Esophagus muscularis mucosa (tissue), 4 donors: ENCODE measurements around the gene ARHGEF38. TPM values are rescaled to one million over a fixed set of nuclear protein-coding genes. Genes with fewer than 3 reads are reported as not detected.
"Not testable (repeated sequence)": the region's sequence is repeated elsewhere in the genome, so short reads cannot be mapped to it uniquely, and the experiment has no call there.

Experiments
- DNase-seq: peaks from one replicate; pipeline ENCODE4 v3.0.0-alpha.2; 2017; ENCODE audit errors: extremely low spot score
- H3K27ac ChIP-seq, 4 donors: fragments of 200-600 bp; sonication (generic); replicated peaks in 1 of 4; 1 replicate in 3 of 4; 2 replicates in 1 of 4; pipeline ENCODE4 v1.5.1; 2016 to 2019; ENCODE audit warnings: mild to moderate bottlenecking in 1 of 4
- H3K27me3 ChIP-seq, 4 donors: fragments of 200-600 bp; sonication (generic); one replicate each; pipeline versions ENCODE4 v1.5.1 to v1.6.0; 2016 to 2019
- H3K36me3 ChIP-seq, 4 donors: fragments of 200-600 bp; sonication (generic); one replicate each; pipeline ENCODE4 v1.5.1; 2016 to 2019
- H3K4me1 ChIP-seq, 4 donors: fragments of 200-600 bp; sonication (generic); one replicate each; pipeline ENCODE4 v1.5.1; 2016 to 2019
- H3K4me3 ChIP-seq, 4 donors: fragments of 200-600 bp; sonication (generic); 1 replicate in 2 of 4; 2 replicates in 2 of 4; pipeline ENCODE4 v1.5.1; 2016 to 2019; ENCODE audit warnings: mild to moderate bottlenecking in 4 of 4, moderate library complexity in 1 of 4
- H3K9me3 ChIP-seq, 4 donors: fragments of 200-600 bp; sonication (generic); 1 replicate in 3 of 4; 2 replicates in 1 of 4; pipeline ENCODE4 v1.5.1; 2016 to 2019
- EP300 ChIP-seq: sonication (generic); formaldehyde crosslinking; IDR thresholded peaks from one replicate; pipeline ENCODE4 v1.6.1; 2017; ENCODE audit warnings: antibody characterized with exemption
- POLR2A ChIP-seq: fragments of 450-650 bp; IDR thresholded peaks from one replicate; pipeline ENCODE4 v1.6.1; 2017; ENCODE audit warnings: antibody characterized with exemption, moderate library complexity, mild to moderate bottlenecking, low read depth
- POLR2AphosphoS5 ChIP-seq, 2 donors: sonication (generic); formaldehyde crosslinking; IDR thresholded peaks; one replicate each; pipeline ENCODE4 v1.6.1; 2017; ENCODE audit warnings: antibody characterized with exemption in 2 of 2
- WGBS: methylation state at CpG from one replicate; pipeline ENCODE4 v1.1.5; 2018; 5-methylcytosine and 5-hydroxymethylcytosine counted together
- intact Hi-C: fragments of 100-400 bp; cut with DNase I; formaldehyde crosslinking; loops from one replicate; pipeline ENCODE4 v1.15.1; 2023
- small RNA-seq, 3 donors: library from RNA; depleted of rRNA; stranded (forward); fragments of <200 nt; gene quantifications; one replicate each; pipeline ENCODE3, GENCODE V24; 2016
- total RNA-seq, 4 donors: library from RNA; depleted of rRNA; stranded (reverse); fragments of >200 nt; gene quantifications; one replicate each; pipeline versions ENCODE4 v1.1.0 to v1.2.1, GENCODE V29; 2016
- TF ChIP-seq, protein P1 (sequence below), 3 experiments: fragments of 200-600 bp in 2 of 3; fragments of 450-650 bp in 1 of 3; sonication (generic) in 2 of 3; IDR thresholded peaks; one replicate each; pipeline ENCODE4 v1.5.1; 2017 to 2019; ENCODE audit warnings: antibody characterized with exemption in 3 of 3, mild to moderate bottlenecking in 2 of 3, moderate library complexity in 1 of 3

ARHGEF38 gene
- total RNA-seq, 4 donors from 2014 or later = 0.29 TPM; not detected in 3

DNA sequence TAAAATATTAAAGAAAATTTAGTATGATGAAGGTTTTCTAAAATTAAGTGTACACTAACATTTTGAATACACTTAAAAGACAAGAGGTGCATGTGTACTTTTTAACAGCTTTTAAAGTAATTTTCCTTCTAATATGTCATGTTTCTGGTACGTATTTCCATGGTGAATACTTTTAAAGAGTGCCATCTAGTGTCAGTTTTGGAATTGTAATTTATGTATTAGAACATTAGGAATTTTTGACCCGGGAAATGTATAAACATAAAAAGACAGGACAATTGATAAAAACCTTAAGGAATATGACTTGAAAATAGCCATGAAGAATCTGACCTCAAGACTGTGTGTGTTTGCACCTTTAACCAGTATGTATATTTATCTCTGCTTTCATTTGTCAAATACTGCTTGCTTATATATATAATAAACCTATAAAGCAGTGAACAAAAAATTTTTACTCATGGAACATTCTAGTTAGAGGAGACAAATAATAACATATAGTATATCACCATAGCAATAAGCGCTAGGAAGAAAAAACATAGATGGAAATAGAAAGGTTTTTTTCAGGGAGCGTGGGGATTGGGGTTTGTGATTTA is 163.4 kb downstream of the ARHGEF38 start:
- Histone ChIP-seq H3K36me3 (peaks cover 0 to 19% (median 5%) of the 10 kb centered on the region in 4 donors), H3K27me3 (no peaks in the 10 kb centered on the region), H3K27ac (no peak overlapping the region), H3K9me3 (no peaks in the 10 kb centered on the region), H3K4me3 (no peak overlapping the region), H3K4me1 (peaks cover 0 to 7% (median 4%) of the 10 kb centered on the region in 4 donors)
- intact Hi-C loops = no loop called here
- no peak for DNase-seq
- 39% methylated on average over 4 of the region's 4 CpGs for WGBS
- TF ChIP-seq EP300 (no peak), POLR2A (no peak)
- TF ChIP-seq, protein P1, sequence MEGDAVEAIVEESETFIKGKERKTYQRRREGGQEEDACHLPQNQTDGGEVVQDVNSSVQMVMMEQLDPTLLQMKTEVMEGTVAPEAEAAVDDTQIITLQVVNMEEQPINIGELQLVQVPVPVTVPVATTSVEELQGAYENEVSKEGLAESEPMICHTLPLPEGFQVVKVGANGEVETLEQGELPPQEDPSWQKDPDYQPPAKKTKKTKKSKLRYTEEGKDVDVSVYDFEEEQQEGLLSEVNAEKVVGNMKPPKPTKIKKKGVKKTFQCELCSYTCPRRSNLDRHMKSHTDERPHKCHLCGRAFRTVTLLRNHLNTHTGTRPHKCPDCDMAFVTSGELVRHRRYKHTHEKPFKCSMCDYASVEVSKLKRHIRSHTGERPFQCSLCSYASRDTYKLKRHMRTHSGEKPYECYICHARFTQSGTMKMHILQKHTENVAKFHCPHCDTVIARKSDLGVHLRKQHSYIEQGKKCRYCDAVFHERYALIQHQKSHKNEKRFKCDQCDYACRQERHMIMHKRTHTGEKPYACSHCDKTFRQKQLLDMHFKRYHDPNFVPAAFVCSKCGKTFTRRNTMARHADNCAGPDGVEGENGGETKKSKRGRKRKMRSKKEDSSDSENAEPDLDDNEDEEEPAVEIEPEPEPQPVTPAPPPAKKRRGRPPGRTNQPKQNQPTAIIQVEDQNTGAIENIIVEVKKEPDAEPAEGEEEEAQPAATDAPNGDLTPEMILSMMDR (IDR thresholded peaks at IDR 0.05) = peak; percentile 44 to 55 (median 50)

- WGBS = 98% methylated on average over 2 of the region's 2 CpGs
- H3K27ac ChIP-seq = no peak overlapping the region
- H3K36me3 ChIP-seq = peaks cover 0 to 22% (median 5%) of the 10 kb centered on the region in 4 donors
- intact Hi-C loops = no loop called here
- TF ChIP-seq EP300 = no peak
- TF ChIP-seq POLR2A = no peak
- no peak for TF ChIP-seq POLR2AphosphoS5 (IDR thresholded peaks at IDR 0.05)
- TF ChIP-seq, protein P1 (IDR thresholded peaks at IDR 0.05) = no peak
- no peaks in the 10 kb centered on the region for H3K9me3 ChIP-seq
- no peak for DNase-seq
- H3K27me3 ChIP-seq = no peaks in the 10 kb centered on the region
- peaks cover 0 to 7% (median 2%) of the 10 kb centered on the region in 4 donors for H3K4me1 ChIP-seq
- H3K4me3 ChIP-seq = no peak overlapping the region
Observed at GRCh38 chr4:105719204-105719603, 166.8 kb downstream of the ARHGEF38 start.

- Histone ChIP-seq H3K9me3 (no peaks in the 10 kb centered on the region), H3K27ac (no peak overlapping the region), H3K4me3 (no peak overlapping the region), H3K27me3 (no peaks in the 10 kb centered on the region), H3K4me1 (no peaks in the 10 kb centered on the region), H3K36me3 (peaks cover 0 to 13% (median 6%) of the 10 kb centered on the region in 4 donors)
- WGBS = 97% methylated on average over 2 of the region's 2 CpGs
- TF ChIP-seq EP300 (no peak), POLR2A (no peak), POLR2AphosphoS5 (IDR thresholded peaks at IDR 0.05) (no peak)
- TF ChIP-seq, protein P1 (IDR thresholded peaks at IDR 0.05) = no peak
- no peak for DNase-seq
- intact Hi-C loops = no loop called here
Observed at GRCh38 chr4:105725623-105726022, 173.2 kb downstream of the ARHGEF38 start.

GRCh38 chr4:105729895-105730294 is 177.5 kb downstream of the ARHGEF38 start:
- whole genome bisulfite sequencing = 98% methylated on average over 4 of the region's 4 CpGs
- DNase-seq, H3K27ac ChIP-seq, intact Hi-C loops, H3K4me1 ChIP-seq, H3K4me3 ChIP-seq, H3K27me3 ChIP-seq, H3K9me3 ChIP-seq: not testable (repeated sequence)
- peaks cover 1 to 23% (median 11%) of the 10 kb centered on the region in 4 donors for H3K36me3 ChIP-seq

Small RNA genes within 50 kb of the gene (small RNA-seq; reads per million reads assigned to genes)
- gene ATP5F1EP1 = 0 reads per million in 3 donors

Other genes with a start within 250 kb of the ARHGEF38 start
- 100 to 1,000 TPM in 1 of 4 donors, 10 to 100 TPM in 3; 65.6 to 100 (median 72.5) TPM for gene PPA2, start 78.6 kb upstream of the ARHGEF38 start, total RNA-seq
- 10 to 100 TPM; 19.1 to 24.5 (median 22.9) TPM for gene INTS12, start 156.1 kb downstream of the ARHGEF38 start, total RNA-seq
- 10 to 100 TPM in 1 of 4 donors, 1 to 10 TPM in 3; 5.2 to 14.5 (median 8.1) TPM for gene GSTCD, start 156.2 kb downstream of the ARHGEF38 start, total RNA-seq